Stimulated activated CD8-positive, alpha-beta memory T cell treated with anti-CD3 and anti-CD28 coated beads, Interleukin-7, amount 100 ng/mL, for 4 hours (primary cell): ENCODE data around the gene PDXK.

ENCODE experiments used
- DNase-seq, 2 donors: peaks; one replicate each; pipeline ENCODE4 v3.0.0-alpha.2; 2020; ENCODE audit warnings: low read depth in 2 of 2

The PDXK gene

GRCh38 chr21:43741423-43742096 is 22.6 kb downstream of the PDXK start:
- no peak for DNase-seq

- no peak for DNase-seq
Observed at GRCh38 chr21:43743947-43744346, 25.0 kb downstream of the PDXK start.

GRCh38 chr21:43744725-43745124 is 25.8 kb downstream of the PDXK start:
- DNase-seq = no peak

GRCh38 chr21:43745772-43746517 is 27.0 kb downstream of the PDXK start:
- DNase-seq = no peak

GRCh38 chr21:43748622-43749021 is 29.7 kb downstream of the PDXK start:
- DNase-seq = no peak

- no peak for DNase-seq
Observed at GRCh38 chr21:43749651-43750262, 30.8 kb downstream of the PDXK start.

- no peak for DNase-seq
Observed at GRCh38 chr21:43750339-43751033, 31.6 kb downstream of the PDXK start.

- no peak for DNase-seq
Observed at GRCh38 chr21:43751955-43752591, 33.1 kb downstream of the PDXK start.

- no peak for DNase-seq
Observed at GRCh38 chr21:43752758-43753438, 34.0 kb downstream of the PDXK start.

GRCh38 chr21:43753439-43753799 is 34.5 kb downstream of the PDXK start:
- DNase-seq = no peak

GRCh38 chr21:43754948-43755781 is 36.2 kb downstream of the PDXK start:
- DNase-seq = no peak

GRCh38 chr21:43755820-43756594 is 37.1 kb downstream of the PDXK start:
- no peak for DNase-seq

- DNase-seq = no peak
Observed at GRCh38 chr21:43757601-43758000, 38.7 kb downstream of the PDXK start.

- DNase-seq = no peak
Observed at GRCh38 chr21:43758111-43758641, 39.2 kb downstream of the PDXK start.

GRCh38 chr21:43758811-43759210 is 39.9 kb downstream of the PDXK start:
- DNase-seq = no peak

GRCh38 chr21:43759651-43760050 is 40.7 kb downstream of the PDXK start:
- DNase-seq = no peak

GRCh38 chr21:43760391-43760958 is 41.5 kb downstream of the PDXK start:
- no peak for DNase-seq

- no peak for DNase-seq
Observed at GRCh38 chr21:43761886-43762285, 43.0 kb downstream of the PDXK start.
